NT2/D1 (cell line): Measurements from ENCODE around the gene XIRP1.
"Not testable (repeated sequence)": the region's sequence is repeated elsewhere in the genome, so short reads cannot be mapped to it uniquely, and the experiment has no call there.

Experiments used
- DNase-seq: peaks from one replicate; pipeline ENCODE4 v3.0.0-alpha.2; 2011; ENCODE audit warnings: low read depth, low spot score
- H3K27me3 ChIP-seq: 2 replicates; pipeline ENCODE4 v1.6.0; 2011; ENCODE audit warnings: mild to moderate bottlenecking; ENCODE audit not compliant: insufficient read length, insufficient read depth
- H3K36me3 ChIP-seq: 2 replicates; pipeline ENCODE4 v1.6.1; 2011; ENCODE audit warnings: mild to moderate bottlenecking, low read length, mixed read lengths; ENCODE audit not compliant: insufficient read depth, insufficient read length
- H3K4me1 ChIP-seq: 2 replicates; pipeline ENCODE4 v1.5.1; 2011; ENCODE audit not compliant: insufficient read depth, insufficient read length
- H3K4me3 ChIP-seq: 2 replicates; pipeline ENCODE4 v1.5.1; 2011; ENCODE audit warnings: low read depth; ENCODE audit not compliant: insufficient read length
- H3K9ac ChIP-seq: 2 replicates; pipeline ENCODE4 v1.6.0; 2011; ENCODE audit warnings: low read depth; ENCODE audit not compliant: insufficient read length
- H3K9me3 ChIP-seq: 2 replicates; pipeline ENCODE4 v1.5.1; 2011; ENCODE audit warnings: mild to moderate bottlenecking, low read length; ENCODE audit not compliant: insufficient read depth
- SUZ12 ChIP-seq: IDR thresholded peaks from 2 replicates; pipeline ENCODE4 v1.6.1; 2011; ENCODE audit not compliant: insufficient read length, insufficient read depth; ENCODE audit errors: extremely low read depth
- YY1 ChIP-seq: IDR thresholded peaks from 2 replicates; pipeline ENCODE4 v1.6.1; 2011; ENCODE audit not compliant: insufficient read length, insufficient read depth
- ZNF274 ChIP-seq: IDR thresholded peaks from 2 replicates; pipeline ENCODE4 v1.6.1; 2011; ENCODE audit warnings: mild to moderate bottlenecking, low read depth, low read length

XIRP1 gene

DNA sequence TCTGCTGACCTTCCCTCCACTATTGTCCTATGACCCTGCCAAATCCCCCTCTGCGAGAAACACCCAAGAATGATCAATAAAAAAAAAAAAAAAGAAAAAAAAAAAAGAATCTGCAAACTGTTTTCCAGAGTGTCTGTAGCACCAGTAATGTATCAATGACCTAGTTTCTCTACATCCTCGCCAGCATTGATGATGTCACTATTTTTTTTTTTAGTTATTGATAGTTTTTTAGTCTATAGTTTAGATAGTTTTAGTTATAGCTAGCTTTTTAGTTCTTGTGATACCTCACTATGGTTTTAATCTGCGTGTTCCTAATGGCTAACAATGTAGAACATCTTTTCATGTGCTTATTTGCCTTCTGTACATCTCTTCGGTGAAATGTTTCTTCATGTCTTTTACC, 36.1 kb upstream of the XIRP1 start:
- no peaks in the 10 kb centered on the region for H3K4me1 ChIP-seq
- H3K27me3 ChIP-seq, result no peaks in the 10 kb centered on the region

GRCh38 chr3:39227596-39227995, 35.2 kb upstream of the XIRP1 start:
- H3K4me1 ChIP-seq, H3K9me3 ChIP-seq, DNase-seq, H3K27me3 ChIP-seq, H3K36me3 ChIP-seq, H3K9ac ChIP-seq, H3K4me3 ChIP-seq: not testable (repeated sequence)

More for the DNA sequence above, 36.1 kb upstream of the XIRP1 start:
- Histone ChIP-seq H3K4me3 (no peak overlapping the region), H3K9me3 (peaks cover 8% of the 10 kb centered on the region), H3K9ac (no peak overlapping the region), H3K36me3 (no peaks in the 10 kb centered on the region)
- no peak for TF ChIP-seq ZNF274
- no peak for TF ChIP-seq YY1
- no peak for DNase-seq

GRCh38 chr3:39226106-39226741, 33.8 kb upstream of the XIRP1 start:
- Histone ChIP-seq H3K36me3 (no peaks in the 10 kb centered on the region), H3K4me3 (no peak overlapping the region), H3K27me3 (no peaks in the 10 kb centered on the region), H3K9ac (no peak overlapping the region), H3K9me3 (peaks cover 8% of the 10 kb centered on the region), H3K4me1 (no peaks in the 10 kb centered on the region)
- no peak for DNase-seq
- TF ChIP-seq YY1, result no peak
- TF ChIP-seq ZNF274, result no peak
- TF ChIP-seq SUZ12, result no peak

- no peaks in the 10 kb centered on the region for H3K36me3 ChIP-seq
- DNase-seq, result no peak
Measured at GRCh38 chr3:39224288-39224687, 31.9 kb upstream of the XIRP1 start.

DNA sequence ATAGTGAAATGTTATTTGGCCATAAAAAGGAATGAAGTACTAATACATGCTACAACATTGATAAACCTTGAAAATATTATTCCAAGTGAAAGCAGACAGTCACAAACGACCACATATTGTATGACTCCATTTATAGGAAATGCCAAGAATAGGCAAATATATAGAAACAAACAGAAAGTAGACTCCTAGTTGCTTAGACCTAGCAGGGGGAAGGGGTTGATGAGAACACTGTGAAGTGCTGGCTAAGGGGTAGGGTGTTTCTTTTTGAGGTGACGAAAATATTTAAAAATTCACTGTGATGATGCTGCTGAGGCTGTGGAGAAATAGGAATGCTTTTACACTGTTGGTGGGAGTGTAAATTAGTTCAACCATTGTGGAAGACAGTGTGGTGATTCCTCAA, 30.5 kb upstream of the XIRP1 start:
- no peak overlapping the region for H3K4me3 ChIP-seq
- H3K9me3 ChIP-seq, result no peaks in the 10 kb centered on the region; the same call in 1 of the 2 replicates
- no peaks in the 10 kb centered on the region for H3K27me3 ChIP-seq
- TF ChIP-seq ZNF274 (no peak), SUZ12 (no peak), YY1 (no peak)
- H3K36me3 ChIP-seq, result no peaks in the 10 kb centered on the region
- no peak for DNase-seq
- H3K9ac ChIP-seq, result no peak overlapping the region
- no peaks in the 10 kb centered on the region for H3K4me1 ChIP-seq

More at GRCh38 chr3:39224288-39224687, 31.9 kb upstream of the XIRP1 start:
- Histone ChIP-seq H3K4me1 (no peaks in the 10 kb centered on the region), H3K9ac (no peak overlapping the region), H3K27me3 (no peaks in the 10 kb centered on the region), H3K9me3 (no peaks in the 10 kb centered on the region; the same call in 1 of the 2 replicates), H3K4me3 (no peak overlapping the region)
- TF ChIP-seq SUZ12, result no peak
- TF ChIP-seq ZNF274, result no peak
- no peak for TF ChIP-seq YY1

GRCh38 chr3:39222462-39222861, 30.1 kb upstream of the XIRP1 start:
- no peak overlapping the region for H3K9ac ChIP-seq
- no peak for DNase-seq
- H3K27me3 ChIP-seq, result no peaks in the 10 kb centered on the region
- H3K4me3 ChIP-seq, result no peak overlapping the region
- TF ChIP-seq YY1 (no peak), ZNF274 (no peak), SUZ12 (no peak)
- no peaks in the 10 kb centered on the region for H3K4me1 ChIP-seq
- no peaks in the 10 kb centered on the region; the same call in 1 of the 2 replicates for H3K9me3 ChIP-seq
- no peaks in the 10 kb centered on the region for H3K36me3 ChIP-seq

- DNase-seq, result no peak
- Histone ChIP-seq H3K9me3 (no peaks in the 10 kb centered on the region), H3K9ac (no peak overlapping the region), H3K4me3 (no peak overlapping the region), H3K36me3 (no peaks in the 10 kb centered on the region), H3K4me1 (no peaks in the 10 kb centered on the region), H3K27me3 (no peaks in the 10 kb centered on the region)
- TF ChIP-seq ZNF274 (no peak), YY1 (no peak), SUZ12 (no peak)
Measured at GRCh38 chr3:39221141-39221530, 28.7 kb upstream of the XIRP1 start.
